ENCODE data around the gene C10orf67.
"Not testable (repeated sequence)": the region's sequence is repeated elsewhere in the genome, so short reads cannot be mapped to it uniquely, and the experiment has no call there.

The C10orf67 gene

DNA sequence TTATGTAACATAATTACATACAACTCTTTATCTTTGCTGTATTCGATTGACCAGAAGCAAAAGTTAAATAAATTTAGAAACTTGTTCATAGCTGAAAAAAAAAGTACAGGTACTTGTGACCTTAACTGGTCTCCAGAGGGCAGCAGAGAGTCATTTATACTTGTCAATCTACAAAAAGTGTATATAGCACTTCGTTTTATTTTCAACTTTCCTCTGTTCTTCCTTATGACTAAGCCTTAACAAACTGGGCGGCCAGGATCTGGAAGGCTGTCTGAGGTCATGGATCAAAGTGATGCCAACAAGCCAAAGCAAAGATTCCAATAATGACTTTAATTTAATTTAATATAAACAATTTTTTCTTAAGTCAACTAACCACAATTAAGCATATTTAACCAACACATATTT is 29.8 kb downstream of the C10orf67 start:
- H3K4me3 ChIP-seq (ENCODE audit: low read length): no peak overlapping the region
- peak; percentile 80 for DNase-seq (ENCODE audit: low read depth)

DNA sequence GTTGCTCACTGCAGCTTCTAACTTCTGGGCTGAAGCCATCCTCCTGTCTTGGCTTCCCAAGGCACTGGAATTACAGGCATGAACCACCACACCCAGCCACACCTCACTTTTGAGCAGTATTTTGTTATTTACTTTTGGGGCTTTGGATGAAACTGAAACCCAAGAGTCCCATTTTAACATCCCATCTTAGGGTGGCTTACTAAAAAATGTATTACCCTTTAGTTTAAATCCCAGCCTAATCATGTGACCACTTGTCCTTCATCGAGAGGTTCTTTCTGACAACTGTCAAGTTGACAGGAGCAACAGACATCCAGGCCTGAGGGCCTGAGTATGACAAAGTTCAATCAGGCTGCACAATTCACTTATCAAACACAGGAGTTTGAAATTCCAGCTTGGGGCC is 33.6 kb downstream of the C10orf67 start:
- DNase-seq (ENCODE audit: low read depth): no peak
- TF ChIP-seq, protein P1, sequence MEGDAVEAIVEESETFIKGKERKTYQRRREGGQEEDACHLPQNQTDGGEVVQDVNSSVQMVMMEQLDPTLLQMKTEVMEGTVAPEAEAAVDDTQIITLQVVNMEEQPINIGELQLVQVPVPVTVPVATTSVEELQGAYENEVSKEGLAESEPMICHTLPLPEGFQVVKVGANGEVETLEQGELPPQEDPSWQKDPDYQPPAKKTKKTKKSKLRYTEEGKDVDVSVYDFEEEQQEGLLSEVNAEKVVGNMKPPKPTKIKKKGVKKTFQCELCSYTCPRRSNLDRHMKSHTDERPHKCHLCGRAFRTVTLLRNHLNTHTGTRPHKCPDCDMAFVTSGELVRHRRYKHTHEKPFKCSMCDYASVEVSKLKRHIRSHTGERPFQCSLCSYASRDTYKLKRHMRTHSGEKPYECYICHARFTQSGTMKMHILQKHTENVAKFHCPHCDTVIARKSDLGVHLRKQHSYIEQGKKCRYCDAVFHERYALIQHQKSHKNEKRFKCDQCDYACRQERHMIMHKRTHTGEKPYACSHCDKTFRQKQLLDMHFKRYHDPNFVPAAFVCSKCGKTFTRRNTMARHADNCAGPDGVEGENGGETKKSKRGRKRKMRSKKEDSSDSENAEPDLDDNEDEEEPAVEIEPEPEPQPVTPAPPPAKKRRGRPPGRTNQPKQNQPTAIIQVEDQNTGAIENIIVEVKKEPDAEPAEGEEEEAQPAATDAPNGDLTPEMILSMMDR (conservative IDR thresholded peaks at IDR 0.05; ENCODE audit: low read length): no peak
- H3K4me3 ChIP-seq (ENCODE audit: low read length): no peak overlapping the region

More for the DNA sequence above, 29.8 kb downstream of the C10orf67 start:
- TF ChIP-seq, protein P1 (conservative IDR thresholded peaks at IDR 0.05; ENCODE audit: low read length): peak; percentile 81

DNA sequence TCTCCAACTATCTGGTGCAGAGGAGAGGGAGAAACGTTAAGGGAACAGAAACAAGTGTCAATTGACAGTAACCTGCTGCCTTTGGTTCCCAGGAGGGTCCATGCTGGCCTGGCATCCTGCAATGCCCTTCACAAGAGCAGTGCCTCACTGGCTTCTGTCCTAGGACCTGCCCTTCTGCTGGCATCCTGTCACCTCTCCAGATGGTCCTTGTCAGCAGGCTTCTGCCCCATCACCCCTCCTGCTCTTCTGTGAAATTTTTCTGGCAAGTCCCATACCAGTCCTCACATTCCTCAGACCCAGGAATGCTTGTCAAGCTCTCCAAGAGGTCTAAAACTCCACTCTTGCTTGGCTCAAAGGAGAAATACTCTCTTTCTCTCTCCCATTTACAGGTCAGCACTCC is 34.2 kb downstream of the C10orf67 start:
- TF ChIP-seq, protein P1 (conservative IDR thresholded peaks at IDR 0.05; ENCODE audit: low read length): no peak
- DNase-seq (ENCODE audit: low read depth): peak; percentile 60
- no peak overlapping the region for H3K4me3 ChIP-seq (ENCODE audit: low read length)

GRCh38 chr10:23299961-23300360 is 44.6 kb downstream of the C10orf67 start:
- DNase-seq (ENCODE audit: low read depth); H3K4me3 ChIP-seq (ENCODE audit: low read length): not testable (repeated sequence)

- no peak overlapping the region for H3K4me3 ChIP-seq (ENCODE audit: low read length)
- TF ChIP-seq, protein P1 (conservative IDR thresholded peaks at IDR 0.05; ENCODE audit: low read length): peak; percentile 61
- peak; percentile 16 for DNase-seq (ENCODE audit: low read depth)
These were observed 49.9 kb downstream of the C10orf67 start for GRCh38 chr10:23294638-23295247.

GRCh38 chr10:23293973-23294590 is 50.5 kb downstream of the C10orf67 start:
- DNase-seq (ENCODE audit: low read depth): no peak
- H3K4me3 ChIP-seq (ENCODE audit: low read length): no peak overlapping the region
- TF ChIP-seq, protein P1 (conservative IDR thresholded peaks at IDR 0.05; ENCODE audit: low read length): no peak

DNA sequence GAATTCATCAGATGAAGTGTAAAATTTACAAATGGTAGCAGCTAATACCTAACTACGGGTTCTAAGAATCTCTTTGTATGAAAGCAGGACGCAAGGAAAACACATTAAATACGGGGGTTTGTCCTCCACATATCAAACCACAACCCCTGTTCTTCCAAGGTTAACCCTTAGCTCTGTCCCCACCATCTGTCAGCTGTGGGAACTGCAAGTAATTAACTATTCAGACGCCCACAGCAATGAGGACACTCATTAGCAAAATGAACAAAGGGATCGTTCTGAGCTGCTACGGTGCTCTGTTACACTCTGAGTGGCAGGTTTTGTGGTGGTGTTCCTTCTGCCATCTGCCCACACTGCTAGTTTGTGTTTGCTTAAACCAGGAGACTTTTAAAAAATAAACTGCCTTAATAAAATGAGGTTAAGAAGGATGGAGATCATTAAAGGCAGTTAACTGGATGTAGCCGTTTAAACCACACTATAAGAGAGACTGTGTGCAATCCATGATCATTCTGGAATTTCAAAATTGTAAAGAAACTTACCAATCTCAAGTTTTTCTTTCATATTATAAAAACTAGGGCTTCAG is 51.4 kb downstream of the C10orf67 start:
- DNase-seq (ENCODE audit: low read depth): peak; percentile 7
- no peak overlapping the region for H3K4me3 ChIP-seq (ENCODE audit: low read length)
- TF ChIP-seq, protein P1 (conservative IDR thresholded peaks at IDR 0.05; ENCODE audit: low read length): peak; percentile 58
